NCI-H82 treated with DMSO at 0.1 percent for 48 hours (cell line): ENCODE measurements around the gene ARHGEF19.

ENCODE experiments used
- DNase-seq: peaks from one replicate; lab custom pipeline; 2025; ENCODE audit not compliant: unreplicated experiment; lab: John Stamatoyannopoulos, UW

Gene ARHGEF19

GRCh38 chr1:16151196-16151994, 61.1 kb downstream of the ARHGEF19 start:
- DNase-seq, result peak; percentile 61

GRCh38 chr1:16150508-16150907, 61.9 kb downstream of the ARHGEF19 start:
- no peak for DNase-seq

DNA sequence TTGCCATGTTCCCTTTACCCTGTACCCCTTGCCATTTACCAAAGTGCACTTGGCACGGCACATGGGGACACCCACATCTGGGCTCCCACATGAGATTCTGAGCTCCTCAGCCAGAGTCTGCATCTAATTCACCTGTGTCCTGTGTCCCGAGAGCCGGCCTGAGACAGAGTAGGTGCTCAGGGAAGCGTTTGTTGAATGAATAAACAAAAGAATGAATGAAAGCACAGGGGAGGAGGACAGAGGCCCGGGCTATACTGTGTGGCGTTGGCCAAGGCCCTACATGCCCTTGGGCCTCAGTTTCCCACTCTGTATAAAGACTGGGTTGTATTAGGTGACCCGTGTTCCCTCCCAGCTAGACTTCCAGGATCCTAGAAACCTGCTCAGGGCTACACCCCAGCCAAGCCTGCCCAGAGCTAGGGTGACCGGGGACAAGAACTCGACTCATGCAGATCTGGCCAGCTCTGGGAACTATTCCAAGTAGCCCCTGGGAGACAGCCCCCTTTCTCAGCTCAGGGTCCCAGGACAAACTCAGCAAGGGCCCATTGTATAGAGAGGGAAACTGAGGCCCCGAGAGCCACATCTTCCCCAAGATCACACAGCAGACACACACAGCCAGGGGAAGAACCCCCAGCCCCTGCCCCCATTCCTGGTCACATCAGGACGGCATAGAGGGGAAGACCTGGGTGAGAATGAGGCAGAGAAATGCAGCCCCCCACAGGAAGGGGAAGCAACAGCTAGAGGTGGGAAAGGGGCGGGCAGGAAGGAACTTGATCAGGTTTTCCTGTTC, 62.6 kb downstream of the ARHGEF19 start:
- no peak for DNase-seq

DNA sequence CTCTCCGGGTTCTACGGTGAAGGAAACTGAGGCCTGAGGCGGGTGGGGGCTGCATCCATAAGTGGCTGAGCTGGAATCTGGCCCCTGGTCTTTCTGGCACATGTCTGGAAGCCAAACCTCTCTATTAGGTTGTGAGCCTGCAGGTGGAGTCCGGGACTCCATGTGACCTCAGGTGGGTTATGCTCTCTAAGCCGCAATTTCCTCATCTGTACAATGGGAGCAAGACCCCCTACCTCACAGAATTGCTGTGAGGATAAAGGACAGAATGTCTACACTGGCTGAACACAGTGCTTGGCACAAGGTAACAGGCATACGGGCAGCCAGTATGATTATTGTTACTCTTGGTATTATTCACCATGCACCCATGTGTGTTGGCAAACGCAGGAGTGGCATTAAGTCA, 63.3 kb downstream of the ARHGEF19 start:
- no peak for DNase-seq

DNA sequence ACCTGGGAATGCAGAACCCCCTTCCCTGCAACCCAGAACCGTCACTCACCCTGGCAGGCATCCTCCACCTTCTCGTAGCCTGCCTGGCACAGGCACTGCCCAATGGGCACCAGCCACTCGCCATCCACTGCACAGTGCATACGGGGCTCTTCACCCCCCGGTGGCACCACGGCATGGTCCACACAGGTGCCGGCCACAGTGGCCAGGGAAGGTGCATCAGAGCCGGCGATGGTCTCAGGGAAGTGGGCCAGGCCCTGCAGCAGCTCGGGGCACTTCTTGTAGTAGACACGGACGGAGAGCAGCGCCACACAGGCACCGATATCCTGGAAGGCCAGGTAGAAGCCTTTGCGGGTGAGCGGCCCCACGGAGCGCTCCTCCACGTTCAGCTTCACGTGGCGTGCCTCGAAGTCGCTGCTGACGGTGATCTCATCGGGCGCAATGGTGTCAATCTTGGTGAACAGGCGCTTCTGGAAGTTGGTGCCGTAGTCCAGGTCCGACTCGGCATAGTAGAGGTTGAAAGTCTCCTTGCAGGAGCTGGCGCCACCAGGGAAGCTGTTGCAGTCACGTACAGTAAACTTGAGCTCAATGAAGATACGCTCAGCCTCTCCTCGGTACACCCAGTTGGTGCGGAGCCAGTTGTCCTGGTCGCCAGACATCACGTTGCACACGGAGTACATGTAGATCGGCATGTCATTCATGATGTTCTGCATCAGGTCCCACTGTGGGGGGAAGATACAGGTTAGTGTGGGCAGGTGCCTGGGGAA, 63.9 kb downstream of the ARHGEF19 start:
- DNase-seq, result no peak
